ENCODE data around the gene ZNF236.

ZNF236 gene

DNA sequence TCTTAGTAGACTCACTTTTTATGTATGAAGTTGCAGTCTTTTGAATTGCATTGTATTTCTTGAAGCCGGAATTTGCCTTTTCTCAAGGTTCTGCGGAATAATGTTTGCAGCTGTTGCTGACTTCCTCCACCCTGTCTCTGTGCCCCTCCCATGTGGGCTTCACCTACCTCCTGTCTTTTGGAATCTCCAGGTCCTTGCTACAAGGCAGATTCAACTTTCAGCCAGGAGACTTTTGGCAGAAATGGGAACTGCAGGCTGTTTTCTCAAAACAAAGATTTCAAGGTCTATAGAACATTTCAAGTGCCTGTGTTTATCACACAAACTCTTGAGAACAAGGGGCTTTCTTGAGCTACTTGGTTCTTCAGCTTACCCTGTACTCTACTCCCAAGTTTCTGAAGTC lies 25.6 kb downstream of the ZNF236 start:
- Histone ChIP-seq H2AFZ (ENCODE audit: insufficient read depth, low read length, poor library complexity) (no peak overlapping the region), H2BK5ac (ENCODE audit: low read depth, low read length, poor library complexity) (no peak overlapping the region)
- no CpG with 5 or more reads among the region's 2 CpGs for WGBS (ENCODE audit: extremely low coverage, insufficient coverage, insufficient read length)

DNA sequence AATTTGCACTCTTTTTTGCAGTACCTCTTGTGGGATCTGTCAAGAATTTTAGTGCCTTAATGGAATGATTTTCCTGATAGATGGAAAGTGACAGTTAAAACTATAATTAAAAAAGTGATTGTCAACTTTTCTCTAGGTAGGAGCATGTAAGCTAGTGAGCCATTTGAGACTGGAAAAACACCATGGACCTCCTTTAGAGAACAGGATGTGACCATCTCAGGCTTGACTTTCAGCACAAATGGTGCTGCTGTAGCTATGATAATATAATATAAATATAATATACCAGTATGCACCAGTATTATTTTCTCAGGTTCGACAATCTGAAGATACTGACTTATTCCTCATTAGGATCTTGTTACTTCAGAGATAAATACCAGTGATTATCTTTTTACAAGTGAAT lies 27.8 kb downstream of the ZNF236 start:
- Histone ChIP-seq H3K23ac (ENCODE audit: low read length) (no peak overlapping the region), H4K91ac (ENCODE audit: low read depth, low read length) (no peak overlapping the region), H3K36me3 (ENCODE audit: control insufficient read depth in 1 of 2, insufficient read depth in 2 of 2, low read length in 2 of 2) (no peaks in the 10 kb centered on the region), H3K4me2 (ENCODE audit: low read length) (no peak overlapping the region), H3K9ac (ENCODE audit: low read length) (no peak overlapping the region), H3K14ac (ENCODE audit: low read length) (no peak overlapping the region), H3K79me1 (ENCODE audit: low read length) (no peaks in the 10 kb centered on the region), H2AK5ac (ENCODE audit: low read length) (no peak overlapping the region), H4K8ac (ENCODE audit: low read depth, low read length) (no peak overlapping the region), H3K18ac (ENCODE audit: low read length) (no peak overlapping the region), H3K4me1 (ENCODE audit: control insufficient read depth in 1 of 2, insufficient read depth in 2 of 2, low read length in 2 of 2) (peaks cover 0 to 3% of the 10 kb centered on the region in 2 experiments), H2AFZ (ENCODE audit: insufficient read depth, low read length, poor library complexity) (no peak overlapping the region), H3K4me3 (ENCODE audit: low read depth, low read length) (no peak overlapping the region), H3K27me3 (ENCODE audit: insufficient read depth, low read length) (no peaks in the 10 kb centered on the region), H3K9me3 (ENCODE audit: insufficient read depth, low read depth, low read length) (no peaks in the 10 kb centered on the region), H3K27ac (ENCODE audit: low read depth, low read length) (no peak overlapping the region), H4K12ac (ENCODE audit: low read depth, low read length) (no peak overlapping the region), H2BK120ac (ENCODE audit: insufficient read depth, low read length, poor library complexity) (no peak overlapping the region), H3K4ac (ENCODE audit: low read depth, low read length) (no peak overlapping the region), H2BK5ac (ENCODE audit: low read depth, low read length, poor library complexity) (no peak overlapping the region), H2BK12ac (ENCODE audit: low read length) (no peak overlapping the region), H3K79me2 (ENCODE audit: control insufficient read depth, insufficient read depth, low read length, poor library complexity) (no peaks in the 10 kb centered on the region)
- WGBS (ENCODE audit: extremely low coverage, insufficient coverage, insufficient read length) = no CpG with 5 or more reads among the region's 1 CpG
- no peak for DNase-seq

More for the DNA sequence above, 25.6 kb downstream of the ZNF236 start:
- H3K9ac ChIP-seq (ENCODE audit: low read length) = no peak overlapping the region
- H3K18ac ChIP-seq (ENCODE audit: low read length) = no peak overlapping the region
- H4K91ac ChIP-seq (ENCODE audit: low read depth, low read length) = no peak overlapping the region
- no peak overlapping the region for H4K12ac ChIP-seq (ENCODE audit: low read depth, low read length)
- H3K4me2 ChIP-seq (ENCODE audit: low read length) = no peak overlapping the region
- H3K9me3 ChIP-seq (ENCODE audit: insufficient read depth, low read depth, low read length) = no peaks in the 10 kb centered on the region
- no peak overlapping the region for H3K4me3 ChIP-seq (ENCODE audit: low read depth, low read length)
- H2AK5ac ChIP-seq (ENCODE audit: low read length) = no peak overlapping the region
- no peak overlapping the region for H4K8ac ChIP-seq (ENCODE audit: low read depth, low read length)
- H3K79me1 ChIP-seq (ENCODE audit: low read length) = no peaks in the 10 kb centered on the region
- no peak overlapping the region for H3K14ac ChIP-seq (ENCODE audit: low read length)
- peak; percentile 25 to 67 for DNase-seq
- H3K4ac ChIP-seq (ENCODE audit: low read depth, low read length) = no peak overlapping the region
- H3K79me2 ChIP-seq (ENCODE audit: control insufficient read depth, insufficient read depth, low read length, poor library complexity) = no peaks in the 10 kb centered on the region
- no peak overlapping the region for H2BK12ac ChIP-seq (ENCODE audit: low read length)
- no peak overlapping the region for H2BK120ac ChIP-seq (ENCODE audit: insufficient read depth, low read length, poor library complexity)
- no peak overlapping the region for H3K23ac ChIP-seq (ENCODE audit: low read length)
- no peaks in the 10 kb centered on the region for H3K27me3 ChIP-seq (ENCODE audit: insufficient read depth, low read length)
- H3K36me3 ChIP-seq (ENCODE audit: control insufficient read depth in 1 of 2, insufficient read depth in 2 of 2, low read length in 2 of 2) = no peaks in the 10 kb centered on the region
- H3K27ac ChIP-seq (ENCODE audit: low read depth, low read length) = no peak overlapping the region
- H3K4me1 ChIP-seq (ENCODE audit: control insufficient read depth in 1 of 2, insufficient read depth in 2 of 2, low read length in 2 of 2) = peaks cover 2 to 8% of the 10 kb centered on the region in 2 experiments

DNA sequence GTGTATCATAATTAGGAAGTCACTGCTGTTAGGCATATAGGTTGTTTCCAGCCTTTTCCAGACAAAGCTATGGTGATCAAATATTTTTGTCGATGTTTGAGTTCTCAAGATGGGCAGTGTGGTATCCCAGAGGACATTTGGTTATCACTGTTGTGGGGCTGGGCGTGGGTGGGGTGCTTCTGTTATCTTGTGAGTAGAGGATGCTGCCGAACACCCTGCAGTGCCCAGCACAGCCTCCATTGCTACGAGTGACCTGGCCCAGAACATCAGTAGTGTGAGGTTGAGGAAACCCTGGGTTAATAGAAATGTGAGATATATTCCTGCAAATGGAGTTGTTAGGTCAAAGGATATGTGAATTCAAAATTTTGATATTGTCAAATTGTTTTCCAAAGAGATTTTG lies 33.2 kb downstream of the ZNF236 start:
- no CpG with 5 or more reads among the region's 4 CpGs for WGBS (ENCODE audit: extremely low coverage, insufficient coverage, insufficient read length)
- Histone ChIP-seq H2BK5ac (ENCODE audit: low read depth, low read length, poor library complexity) (no peak overlapping the region), H4K91ac (ENCODE audit: low read depth, low read length) (no peak overlapping the region), H2BK120ac (ENCODE audit: insufficient read depth, low read length, poor library complexity) (no peak overlapping the region), H3K9ac (ENCODE audit: low read length) (no peak overlapping the region), H3K27me3 (ENCODE audit: insufficient read depth, low read length) (no peaks in the 10 kb centered on the region), H4K8ac (ENCODE audit: low read depth, low read length) (no peak overlapping the region), H2AFZ (ENCODE audit: insufficient read depth, low read length, poor library complexity) (no peak overlapping the region), H2AK5ac (ENCODE audit: low read length) (no peak overlapping the region), H3K79me1 (ENCODE audit: low read length) (no peaks in the 10 kb centered on the region), H3K4me2 (ENCODE audit: low read length) (no peak overlapping the region), H3K23ac (ENCODE audit: low read length) (no peak overlapping the region), H3K36me3 (ENCODE audit: control insufficient read depth in 1 of 2, insufficient read depth in 2 of 2, low read length in 2 of 2) (peaks cover 2 to 3% of the 10 kb centered on the region in 2 experiments), H4K12ac (ENCODE audit: low read depth, low read length) (no peak overlapping the region), H3K14ac (ENCODE audit: low read length) (no peak overlapping the region), H3K4me1 (ENCODE audit: control insufficient read depth in 1 of 2, insufficient read depth in 2 of 2, low read length in 2 of 2) (no peaks in the 10 kb centered on the region), H3K4me3 (ENCODE audit: low read depth, low read length) (no peak overlapping the region), H3K4ac (ENCODE audit: low read depth, low read length) (no peak overlapping the region), H3K79me2 (ENCODE audit: control insufficient read depth, insufficient read depth, low read length, poor library complexity) (no peaks in the 10 kb centered on the region), H3K9me3 (ENCODE audit: insufficient read depth, low read depth, low read length) (no peaks in the 10 kb centered on the region), H2BK12ac (ENCODE audit: low read length) (no peak overlapping the region), H3K18ac (ENCODE audit: low read length) (no peak overlapping the region), H3K27ac (ENCODE audit: low read depth, low read length) (no peak overlapping the region)
- DNase-seq = no peak

DNA sequence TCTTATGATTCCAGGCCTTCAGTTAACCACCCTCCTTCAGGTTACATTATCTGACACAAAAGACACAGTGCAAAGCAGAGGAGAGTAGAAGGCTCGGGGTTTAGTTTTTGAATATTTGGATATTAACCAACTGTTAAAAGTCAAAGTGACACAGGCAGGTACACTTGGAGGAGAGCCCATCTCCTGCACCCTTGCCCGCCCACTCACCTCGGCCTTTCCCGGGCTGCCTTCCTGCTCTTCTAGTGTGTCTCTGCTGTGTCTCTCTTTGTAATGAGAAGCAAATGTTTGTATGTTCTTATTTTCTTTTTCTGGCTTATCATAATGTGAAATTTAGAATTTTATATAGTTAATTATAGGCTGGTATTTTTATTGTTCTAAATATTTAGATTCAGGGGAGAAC lies 35.1 kb downstream of the ZNF236 start:
- H3K79me2 ChIP-seq (ENCODE audit: control insufficient read depth, insufficient read depth, low read length, poor library complexity) = no peaks in the 10 kb centered on the region
- no peak overlapping the region for H3K18ac ChIP-seq (ENCODE audit: low read length)
- WGBS (ENCODE audit: extremely low coverage, insufficient coverage, insufficient read length) = no CpG with 5 or more reads among the region's 4 CpGs

More for the DNA sequence above, 35.1 kb downstream of the ZNF236 start:
- no peak overlapping the region for H3K9ac ChIP-seq (ENCODE audit: low read length)
- H3K14ac ChIP-seq (ENCODE audit: low read length) = no peak overlapping the region
- peaks cover under 1% of the 10 kb centered on the region for H3K9me3 ChIP-seq (ENCODE audit: insufficient read depth, low read depth, low read length)
- H3K79me1 ChIP-seq (ENCODE audit: low read length) = no peaks in the 10 kb centered on the region
- H3K27me3 ChIP-seq (ENCODE audit: insufficient read depth, low read length) = no peaks in the 10 kb centered on the region
- no peak overlapping the region for H3K27ac ChIP-seq (ENCODE audit: low read depth, low read length)
- no peak overlapping the region for H3K4ac ChIP-seq (ENCODE audit: low read depth, low read length)
- no peak overlapping the region for H2BK12ac ChIP-seq (ENCODE audit: low read length)
- no peak overlapping the region for H4K12ac ChIP-seq (ENCODE audit: low read depth, low read length)
- H3K23ac ChIP-seq (ENCODE audit: low read length) = no peak overlapping the region
- H2AK5ac ChIP-seq (ENCODE audit: low read length) = no peak overlapping the region
- no peak for DNase-seq
- H2AFZ ChIP-seq (ENCODE audit: insufficient read depth, low read length, poor library complexity) = no peak overlapping the region
- H2BK5ac ChIP-seq (ENCODE audit: low read depth, low read length, poor library complexity) = no peak overlapping the region
- H3K4me3 ChIP-seq (ENCODE audit: low read depth, low read length) = no peak overlapping the region
- no peak overlapping the region for H3K4me2 ChIP-seq (ENCODE audit: low read length)
- H4K8ac ChIP-seq (ENCODE audit: low read depth, low read length) = no peak overlapping the region
- no peaks in the 10 kb centered on the region for H3K4me1 ChIP-seq (ENCODE audit: control insufficient read depth in 1 of 2, insufficient read depth in 2 of 2, low read length in 2 of 2)
- H2BK120ac ChIP-seq (ENCODE audit: insufficient read depth, low read length, poor library complexity) = no peak overlapping the region
- no peak overlapping the region for H4K91ac ChIP-seq (ENCODE audit: low read depth, low read length)
- peaks cover 11 to 13% of the 10 kb centered on the region in 2 experiments for H3K36me3 ChIP-seq (ENCODE audit: control insufficient read depth in 1 of 2, insufficient read depth in 2 of 2, low read length in 2 of 2)
